ENCODE measurements around the gene MCF2L2.

DNA sequence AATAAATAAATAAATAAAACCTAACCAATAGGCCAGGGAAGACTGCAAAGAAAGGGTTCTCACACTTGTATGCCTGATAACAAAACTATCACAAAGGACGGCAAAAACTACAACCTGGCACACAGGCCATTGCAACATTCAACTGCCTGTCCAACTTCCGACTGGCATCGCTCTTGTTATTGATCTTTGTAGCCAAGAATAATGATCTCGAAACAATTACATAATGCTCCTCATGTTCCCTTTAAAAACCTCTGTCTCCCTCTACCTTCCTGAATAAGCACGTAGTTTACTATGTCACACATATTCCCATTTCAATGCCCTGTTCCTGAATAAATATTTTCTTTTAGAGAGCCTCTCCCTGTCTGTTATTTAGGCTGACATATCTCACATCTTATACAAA, 101.1 kb downstream of the MCF2L2 start:
- TF ChIP-seq, protein P1, sequence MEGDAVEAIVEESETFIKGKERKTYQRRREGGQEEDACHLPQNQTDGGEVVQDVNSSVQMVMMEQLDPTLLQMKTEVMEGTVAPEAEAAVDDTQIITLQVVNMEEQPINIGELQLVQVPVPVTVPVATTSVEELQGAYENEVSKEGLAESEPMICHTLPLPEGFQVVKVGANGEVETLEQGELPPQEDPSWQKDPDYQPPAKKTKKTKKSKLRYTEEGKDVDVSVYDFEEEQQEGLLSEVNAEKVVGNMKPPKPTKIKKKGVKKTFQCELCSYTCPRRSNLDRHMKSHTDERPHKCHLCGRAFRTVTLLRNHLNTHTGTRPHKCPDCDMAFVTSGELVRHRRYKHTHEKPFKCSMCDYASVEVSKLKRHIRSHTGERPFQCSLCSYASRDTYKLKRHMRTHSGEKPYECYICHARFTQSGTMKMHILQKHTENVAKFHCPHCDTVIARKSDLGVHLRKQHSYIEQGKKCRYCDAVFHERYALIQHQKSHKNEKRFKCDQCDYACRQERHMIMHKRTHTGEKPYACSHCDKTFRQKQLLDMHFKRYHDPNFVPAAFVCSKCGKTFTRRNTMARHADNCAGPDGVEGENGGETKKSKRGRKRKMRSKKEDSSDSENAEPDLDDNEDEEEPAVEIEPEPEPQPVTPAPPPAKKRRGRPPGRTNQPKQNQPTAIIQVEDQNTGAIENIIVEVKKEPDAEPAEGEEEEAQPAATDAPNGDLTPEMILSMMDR (conservative IDR thresholded peaks at IDR 0.05): no peak
- no peak for TF ChIP-seq EZH2 (IDR thresholded peaks at IDR 0.05; ENCODE audit: low read depth)
